Transverse colon (tissue), 4 donors: ENCODE measurements around the gene CLDN19. TPM values are rescaled to one million over a fixed set of nuclear protein-coding genes. Genes with fewer than 3 reads are reported as not detected.
"Not testable (repeated sequence)": the region's sequence is repeated elsewhere in the genome, so short reads cannot be mapped to it uniquely, and the experiment has no call there.

Experiments
- DNase-seq: peaks from one replicate; pipeline ENCODE4 v3.0.0-alpha.2; 2019
- H3K27ac ChIP-seq, 4 donors: fragments of 200-600 bp; sonication (generic); 2 replicates each; pipeline ENCODE4 v1.5.1; 2016 to 2018; ENCODE audit warnings: inconsistent platforms in 4 of 4
- H3K27me3 ChIP-seq: fragments of 200-600 bp; sonication (generic); 2 replicates; pipeline ENCODE4 v1.5.1; 2017; ENCODE audit warnings: inconsistent platforms
- H3K36me3 ChIP-seq, 4 donors: fragments of 200-600 bp; sonication (generic); 2 replicates each; pipeline ENCODE4 v1.5.1; 2017 to 2019; ENCODE audit warnings: inconsistent platforms in 4 of 4
- H3K4me1 ChIP-seq, 4 donors: fragments of 200-600 bp; sonication (generic); 2 replicates each; pipeline ENCODE4 v1.5.1; 2017 to 2020; ENCODE audit warnings: inconsistent platforms in 4 of 4
- H3K4me3 ChIP-seq, 4 donors: fragments of 200-600 bp; sonication (generic); 1 replicate in 1 of 4; 2 replicates in 3 of 4; pipeline versions ENCODE4 v1.5.1 to v1.6.1; 2017 to 2019; ENCODE audit warnings: inconsistent platforms in 4 of 4
- H3K9me3 ChIP-seq, 2 donors: fragments of 200-600 bp; sonication (generic); 2 replicates each; pipeline ENCODE4 v1.5.1; 2017 to 2019; ENCODE audit warnings: inconsistent platforms in 2 of 2
- EP300 ChIP-seq: sonication (generic); formaldehyde crosslinking; IDR thresholded peaks from one replicate; pipeline ENCODE4 v1.6.1; 2017; ENCODE audit warnings: antibody characterized with exemption, low read depth
- POLR2A ChIP-seq: fragments of 450-650 bp; IDR thresholded peaks from one replicate; pipeline ENCODE4 v1.6.1; 2016; ENCODE audit warnings: antibody characterized with exemption, mild to moderate bottlenecking, moderate library complexity
- POLR2AphosphoS5 ChIP-seq, 3 donors: sonication (generic); formaldehyde crosslinking; IDR thresholded peaks; one replicate each; pipeline ENCODE4 v1.6.1; 2016; ENCODE audit warnings: antibody characterized with exemption in 3 of 3
- WGBS, 2 donors: methylation state at CpG; one replicate each; pipeline ENCODE4 v1.1.5; 2018; ENCODE audit warnings: low coverage in 1 of 2; 5-methylcytosine and 5-hydroxymethylcytosine counted together
- in situ Hi-C, 4 donors: fragments of 200-750 bp; cut with MboI; loops; one replicate each; pipeline versions ENCODE4 v1.15.0 to v1.15.1; 2017; ENCODE audit warnings: low sequenced_read_pairs in 3 of 4, low pct_ligation_motif_present in 1 of 4, low pct_unique_long_range_greater_than_20kb in 1 of 4
- intact Hi-C: fragments of 100-400 bp; cut with DNase I; formaldehyde crosslinking; loops from one replicate; pipeline ENCODE4 v1.15.1; 2023; ENCODE audit warnings: low total_unique reads
- total RNA-seq, 4 donors: library from RNA; depleted of rRNA; stranded (reverse); fragments of >200 nt; gene quantifications; one replicate each; pipeline ENCODE4 v1.1.0, GENCODE V29; 2016
- TF ChIP-seq, protein P1 (sequence below), 5 experiments: fragments of 200-600 bp in 3 of 5; fragments of 450-650 bp in 2 of 5; sonication (generic) in 3 of 5; IDR thresholded peaks; 1 replicate in 2 of 5; 2 replicates in 3 of 5; pipeline ENCODE4 v1.5.1; 2016 to 2017; ENCODE audit warnings: antibody characterized with exemption in 5 of 5, inconsistent platforms in 3 of 5, mild to moderate bottlenecking in 2 of 5, moderate library complexity in 1 of 5

Gene CLDN19
- total RNA-seq, 4 donors from 2014 or later, result 0.27 TPM; not detected in 3

- in situ Hi-C loops, result no loop called here
- 83% methylated on average over 1 of the region's 1 CpG; no CpG with 5 or more reads in 1 of the 2 donors for WGBS, 2 donors
Observed at GRCh38 chr1:42720868-42721267, 19.2 kb downstream of the CLDN19 start.

GRCh38 chr1:42714441-42714840 is 25.6 kb downstream of the CLDN19 start:
- in situ Hi-C loops, H3K27me3 ChIP-seq, H3K4me1 ChIP-seq, DNase-seq, intact Hi-C loops, H3K4me3 ChIP-seq, H3K27ac ChIP-seq: not testable (repeated sequence)
- peaks cover 0 to 19% (median 5%) of the 10 kb centered on the region in 4 donors for H3K36me3 ChIP-seq
- H3K9me3 ChIP-seq, result peaks cover 4 to 11% of the 10 kb centered on the region in 2 donors

More at GRCh38 chr1:42720868-42721267, 19.2 kb downstream of the CLDN19 start:
- TF ChIP-seq, protein P1, sequence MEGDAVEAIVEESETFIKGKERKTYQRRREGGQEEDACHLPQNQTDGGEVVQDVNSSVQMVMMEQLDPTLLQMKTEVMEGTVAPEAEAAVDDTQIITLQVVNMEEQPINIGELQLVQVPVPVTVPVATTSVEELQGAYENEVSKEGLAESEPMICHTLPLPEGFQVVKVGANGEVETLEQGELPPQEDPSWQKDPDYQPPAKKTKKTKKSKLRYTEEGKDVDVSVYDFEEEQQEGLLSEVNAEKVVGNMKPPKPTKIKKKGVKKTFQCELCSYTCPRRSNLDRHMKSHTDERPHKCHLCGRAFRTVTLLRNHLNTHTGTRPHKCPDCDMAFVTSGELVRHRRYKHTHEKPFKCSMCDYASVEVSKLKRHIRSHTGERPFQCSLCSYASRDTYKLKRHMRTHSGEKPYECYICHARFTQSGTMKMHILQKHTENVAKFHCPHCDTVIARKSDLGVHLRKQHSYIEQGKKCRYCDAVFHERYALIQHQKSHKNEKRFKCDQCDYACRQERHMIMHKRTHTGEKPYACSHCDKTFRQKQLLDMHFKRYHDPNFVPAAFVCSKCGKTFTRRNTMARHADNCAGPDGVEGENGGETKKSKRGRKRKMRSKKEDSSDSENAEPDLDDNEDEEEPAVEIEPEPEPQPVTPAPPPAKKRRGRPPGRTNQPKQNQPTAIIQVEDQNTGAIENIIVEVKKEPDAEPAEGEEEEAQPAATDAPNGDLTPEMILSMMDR (IDR thresholded peaks at IDR 0.05), result no peak
- TF ChIP-seq POLR2AphosphoS5 (IDR thresholded peaks at IDR 0.05), result no peak
- no peak for TF ChIP-seq EP300
- no peak for TF ChIP-seq POLR2A
- no peaks in the 10 kb centered on the region for H3K9me3 ChIP-seq
- H3K4me3 ChIP-seq, result no peak overlapping the region
- no peaks in the 10 kb centered on the region for H3K27me3 ChIP-seq
- intact Hi-C loops, result no loop called here
- no peak for DNase-seq
- no peaks in the 10 kb centered on the region for H3K36me3 ChIP-seq
- H3K27ac ChIP-seq, result no peak overlapping the region
- no peaks in the 10 kb centered on the region for H3K4me1 ChIP-seq

DNA sequence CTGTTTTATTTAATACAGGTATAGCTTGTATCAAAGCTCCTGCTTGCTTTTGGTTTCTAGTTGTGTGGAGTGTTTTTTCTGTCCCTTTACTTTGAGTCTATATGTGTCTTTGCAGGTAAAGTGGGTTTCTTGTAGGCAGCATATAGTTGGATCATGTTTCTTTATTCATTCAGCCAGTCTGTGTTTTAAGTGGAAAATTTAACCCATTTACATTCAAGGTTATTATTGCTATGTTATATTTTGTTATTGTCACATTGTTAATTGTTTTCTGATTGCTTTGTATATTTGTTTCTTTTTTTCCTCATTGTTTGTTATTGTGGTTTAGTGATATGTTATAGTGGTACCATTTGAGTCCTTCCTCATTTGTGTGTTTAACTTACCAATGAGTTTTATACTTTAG is 26.7 kb downstream of the CLDN19 start:
- Histone ChIP-seq H3K27ac (no peak overlapping the region), H3K27me3 (no peaks in the 10 kb centered on the region), H3K4me1 (no peaks in the 10 kb centered on the region), H3K9me3 (peaks cover 4 to 11% of the 10 kb centered on the region in 2 donors), H3K36me3 (peaks cover 0 to 19% (median 5%) of the 10 kb centered on the region in 4 donors), H3K4me3 (no peak overlapping the region)
- TF ChIP-seq POLR2AphosphoS5 (IDR thresholded peaks at IDR 0.05), result no peak
- TF ChIP-seq POLR2A, result no peak
- TF ChIP-seq EP300, result no peak
- TF ChIP-seq, protein P1 (IDR thresholded peaks at IDR 0.05), result no peak
- in situ Hi-C loops, result no loop called here
- DNase-seq, result no peak
- intact Hi-C loops, result no loop called here

DNA sequence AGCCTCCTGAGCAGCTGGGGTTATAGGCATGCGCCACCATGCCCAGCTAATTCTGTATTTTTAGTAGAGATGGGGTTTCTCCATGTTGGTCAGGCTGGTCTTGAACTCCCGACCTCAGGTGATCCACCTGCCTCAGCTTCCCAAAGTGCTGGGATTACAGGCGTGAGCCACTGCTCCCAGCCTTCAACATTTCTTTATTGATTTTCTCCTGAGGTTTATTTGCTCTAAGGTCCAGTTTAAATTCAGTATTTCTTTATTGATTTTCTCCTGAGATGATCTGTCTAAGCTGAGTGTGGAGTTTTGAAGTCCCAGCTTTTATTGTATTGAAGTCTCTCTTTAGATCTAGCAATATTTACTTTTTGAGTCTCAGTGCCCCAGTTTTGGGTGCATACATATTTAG is 27.2 kb downstream of the CLDN19 start:
- H3K27me3 ChIP-seq, H3K4me3 ChIP-seq, H3K27ac ChIP-seq, H3K4me1 ChIP-seq, DNase-seq, intact Hi-C loops, in situ Hi-C loops: not testable (repeated sequence)
- Histone ChIP-seq H3K9me3 (peaks cover 4 to 11% of the 10 kb centered on the region in 2 donors), H3K36me3 (peaks cover 0 to 21% (median 5%) of the 10 kb centered on the region in 4 donors)
- WGBS, 2 donors, result 100% methylated on average over 1 to 3 of the region's 3 CpGs

DNA sequence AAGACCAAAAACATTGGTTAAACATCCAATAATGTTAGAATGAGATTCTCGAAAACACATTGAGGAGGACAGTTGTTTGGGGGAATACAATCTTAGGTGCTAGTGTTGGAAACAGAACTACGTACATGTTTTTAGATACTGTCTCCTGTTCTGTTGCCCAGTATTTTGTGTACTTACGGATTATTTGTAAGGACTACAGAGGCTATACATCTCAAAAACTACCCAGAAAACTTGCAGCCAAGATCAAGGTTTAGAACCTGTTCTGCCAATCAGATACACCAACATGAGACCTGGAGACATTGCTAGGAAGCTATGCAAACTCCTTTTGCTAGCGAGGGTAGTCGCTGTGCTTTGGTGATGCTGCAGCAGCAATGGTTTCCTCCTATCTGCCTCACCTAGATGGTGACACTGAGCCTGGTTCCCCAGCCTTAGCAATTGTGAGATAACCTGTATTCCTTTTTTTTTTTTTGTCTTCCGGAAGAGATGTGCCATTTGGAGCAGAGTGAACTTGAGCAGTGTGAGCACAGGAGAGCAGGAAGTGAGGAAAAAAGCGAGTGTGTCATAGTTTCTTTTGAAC is 36.1 kb downstream of the CLDN19 start:
- no peaks in the 10 kb centered on the region for H3K4me1 ChIP-seq
- in situ Hi-C loops, result no loop called here
- no peak for DNase-seq
- intact Hi-C loops, result no loop called here
- peaks cover 0 to 71% (median 21%) of the 10 kb centered on the region in 4 donors for H3K36me3 ChIP-seq
- H3K9me3 ChIP-seq, result no peaks in the 10 kb centered on the region
- H3K27me3 ChIP-seq, result no peaks in the 10 kb centered on the region
- WGBS, 2 donors, result 91 to 93% methylated on average over 3 to 7 of the region's 7 CpGs
- TF ChIP-seq, protein P1 (IDR thresholded peaks at IDR 0.05), result no peak
- no peak overlapping the region for H3K27ac ChIP-seq
- no peak overlapping the region for H3K4me3 ChIP-seq
